Measurements from ENCODE around the gene SVOP.

The SVOP gene

GRCh38 chr12:108888031-108888430 lies 132.8 kb downstream of the SVOP start:
- H3K27me3 ChIP-seq (ENCODE audit: insufficient read depth, poor library complexity, severe bottlenecking), result no peaks in the 10 kb centered on the region
- no peak for TF ChIP-seq CTCF (IDR thresholded peaks at IDR 0.05; ENCODE audit: poor library complexity, severe bottlenecking)
- H3K36me3 ChIP-seq (ENCODE audit: low read depth), result no peaks in the 10 kb centered on the region
- no peaks in the 10 kb centered on the region for H3K4me1 ChIP-seq (ENCODE audit: insufficient read depth, poor library complexity, severe bottlenecking)
- no peak overlapping the region for H3K27ac ChIP-seq (ENCODE audit: poor library complexity, severe bottlenecking)
- H3K4me3 ChIP-seq (ENCODE audit: severe bottlenecking), result no peak overlapping the region
- ATAC-seq (ENCODE audit: low read depth) (no peak), DNase-seq (ENCODE audit: low spot score) (no peak)
- H3K9me3 ChIP-seq (ENCODE audit: severe bottlenecking), result no peaks in the 10 kb centered on the region

- DNase-seq (ENCODE audit: low spot score), result no peak
- Histone ChIP-seq H3K4me3 (ENCODE audit: severe bottlenecking) (no peak overlapping the region), H3K9me3 (ENCODE audit: severe bottlenecking) (no peaks in the 10 kb centered on the region), H3K36me3 (ENCODE audit: low read depth) (no peaks in the 10 kb centered on the region), H3K27ac (ENCODE audit: poor library complexity, severe bottlenecking) (no peak overlapping the region), H3K27me3 (ENCODE audit: insufficient read depth, poor library complexity, severe bottlenecking) (no peaks in the 10 kb centered on the region), H3K4me1 (ENCODE audit: insufficient read depth, poor library complexity, severe bottlenecking) (no peaks in the 10 kb centered on the region)
- TF ChIP-seq CTCF (IDR thresholded peaks at IDR 0.05; ENCODE audit: poor library complexity, severe bottlenecking), result no peak
- no peak for ATAC-seq (ENCODE audit: low read depth)
Observed at GRCh38 chr12:108886873-108887629, 133.8 kb downstream of the SVOP start.

GRCh38 chr12:108884116-108885012 lies 136.5 kb downstream of the SVOP start:
- Histone ChIP-seq H3K36me3 (ENCODE audit: low read depth) (no peaks in the 10 kb centered on the region), H3K27me3 (ENCODE audit: insufficient read depth, poor library complexity, severe bottlenecking) (no peaks in the 10 kb centered on the region), H3K4me3 (ENCODE audit: severe bottlenecking) (no peak overlapping the region), H3K9me3 (ENCODE audit: severe bottlenecking) (no peaks in the 10 kb centered on the region), H3K27ac (ENCODE audit: poor library complexity, severe bottlenecking) (no peak overlapping the region), H3K4me1 (ENCODE audit: insufficient read depth, poor library complexity, severe bottlenecking) (no peaks in the 10 kb centered on the region)
- DNase-seq (ENCODE audit: low spot score) (no peak), ATAC-seq (ENCODE audit: low read depth) (no peak)
- TF ChIP-seq CTCF (IDR thresholded peaks at IDR 0.05; ENCODE audit: poor library complexity, severe bottlenecking), result peak; percentile 52

- Histone ChIP-seq H3K27me3 (ENCODE audit: insufficient read depth, poor library complexity, severe bottlenecking) (no peaks in the 10 kb centered on the region), H3K4me1 (ENCODE audit: insufficient read depth, poor library complexity, severe bottlenecking) (no peaks in the 10 kb centered on the region), H3K36me3 (ENCODE audit: low read depth) (no peaks in the 10 kb centered on the region), H3K4me3 (ENCODE audit: severe bottlenecking) (no peak overlapping the region), H3K27ac (ENCODE audit: poor library complexity, severe bottlenecking) (no peak overlapping the region), H3K9me3 (ENCODE audit: severe bottlenecking) (no peaks in the 10 kb centered on the region)
- TF ChIP-seq CTCF (IDR thresholded peaks at IDR 0.05; ENCODE audit: poor library complexity, severe bottlenecking), result no peak
- DNase-seq (ENCODE audit: low spot score), result no peak
- ATAC-seq (ENCODE audit: low read depth), result peak; percentile 88
Observed at GRCh38 chr12:108881953-108882352, 138.9 kb downstream of the SVOP start.

Data from RWPE2 (cell line).